Right lobe of liver (tissue), 6 donors: ENCODE measurements around the gene FZD2. TPM values are rescaled to one million over a fixed set of nuclear protein-coding genes. Genes with fewer than 3 reads are reported as not detected.
A peak's percentile ranks its signal among the peaks of the same experiment; 100 is the strongest.
"Not testable (repeated sequence)": the region's sequence is repeated elsewhere in the genome, so short reads cannot be mapped to it uniquely, and the experiment has no call there.

Experiments used
- ATAC-seq, 4 donors: fragments of 200-7000 bp; cut with Tn5 transposase; one replicate each; pipeline ENCODE4 v1.9.1; 2020; ENCODE audit warnings: mild to moderate bottlenecking in 4 of 4, moderate library complexity in 4 of 4
- DNase-seq, 3 donors: peaks; one replicate each; pipeline ENCODE4 v3.0.0-alpha.2; 2020
- H3K27ac ChIP-seq, 3 donors: fragments of 200-600 bp; one replicate each; pipeline ENCODE4 v1.8.0; 2022
- H3K27me3 ChIP-seq, 2 donors: fragments of 200-600 bp; one replicate each; pipeline ENCODE4 v1.8.0; 2022
- H3K36me3 ChIP-seq, 4 donors: fragments of 200-600 bp; sonication (generic) in 1 of 4; one replicate each; pipeline versions ENCODE4 v1.5.1 to v1.8.0; 2017 to 2022; ENCODE audit warnings: control low read depth in 1 of 4
- H3K4me1 ChIP-seq, 4 donors: fragments of 200-600 bp; sonication (generic) in 1 of 4; one replicate each; pipeline versions ENCODE4 v1.5.1 to v1.8.0; 2017 to 2022; ENCODE audit warnings: control low read depth in 1 of 4
- H3K4me3 ChIP-seq, 3 donors: fragments of 200-600 bp; one replicate each; pipeline ENCODE4 v1.8.0; 2022
- H3K9me3 ChIP-seq, 4 donors: fragments of 200-600 bp; sonication (generic) in 1 of 4; one replicate each; pipeline versions ENCODE4 v1.5.1 to v1.8.0; 2017 to 2022; ENCODE audit warnings: control low read depth in 1 of 4
- CTCF ChIP-seq, 4 donors: fragments of 200-600 bp in 3 of 4; fragments of 450-650 bp in 1 of 4; IDR thresholded peaks; one replicate each; pipeline versions ENCODE4 v1.5.1 to v1.8.0; 2016 to 2022; ENCODE audit warnings: antibody characterized with exemption in 4 of 4, mild to moderate bottlenecking in 2 of 4
- POLR2A ChIP-seq: fragments of 450-650 bp; IDR thresholded peaks from one replicate; pipeline ENCODE4 v1.6.1; 2017; ENCODE audit warnings: antibody characterized with exemption, mild to moderate bottlenecking
- WGBS: methylation state at CpG from one replicate; pipeline ENCODE4 v1.1.6; 2018; ENCODE audit warnings: low coverage, low lambda C conversion rate; ENCODE audit not compliant: insufficient coverage; ENCODE audit errors: missing lambda C conversion rate; 5-methylcytosine and 5-hydroxymethylcytosine counted together
- intact Hi-C, 2 donors: fragments of 100-400 bp; cut with DNase I; formaldehyde crosslinking; loops; one replicate each; pipeline versions ENCODE4 v1.11.2 to v1.14.1; 2022
- total RNA-seq, 6 experiments: library from RNA; depleted of rRNA in 2 of 6; stranded (reverse); fragments of >200 nt in 2 of 6; fragmentation: NEBNext Ultra II Directional in 3 of 6; extraction: Animal tissue kit (Norgen Biotek cat#: 25700) in 3 of 6; gene quantifications; one replicate each; pipeline versions ENCODE4 v1.1.0 to v1.2.4, GENCODE V29; 2016 to 2023
- donor health status: DM: no; HTN: yes; CAD: no.
- donor health status: DM: no; HTN: no; CAD: no.
- donor health status: DM: no; HTN: no; CAD: no.
- donor health status: DM: no; HTN: yes; CAD: no.
- donor health status: DM: no; HTN: yes; CAD: no.

The FZD2 gene
- total RNA-seq, 6 experiments from 2014 or later, result 0.11 to 0.64 (median 0.28) TPM

DNA sequence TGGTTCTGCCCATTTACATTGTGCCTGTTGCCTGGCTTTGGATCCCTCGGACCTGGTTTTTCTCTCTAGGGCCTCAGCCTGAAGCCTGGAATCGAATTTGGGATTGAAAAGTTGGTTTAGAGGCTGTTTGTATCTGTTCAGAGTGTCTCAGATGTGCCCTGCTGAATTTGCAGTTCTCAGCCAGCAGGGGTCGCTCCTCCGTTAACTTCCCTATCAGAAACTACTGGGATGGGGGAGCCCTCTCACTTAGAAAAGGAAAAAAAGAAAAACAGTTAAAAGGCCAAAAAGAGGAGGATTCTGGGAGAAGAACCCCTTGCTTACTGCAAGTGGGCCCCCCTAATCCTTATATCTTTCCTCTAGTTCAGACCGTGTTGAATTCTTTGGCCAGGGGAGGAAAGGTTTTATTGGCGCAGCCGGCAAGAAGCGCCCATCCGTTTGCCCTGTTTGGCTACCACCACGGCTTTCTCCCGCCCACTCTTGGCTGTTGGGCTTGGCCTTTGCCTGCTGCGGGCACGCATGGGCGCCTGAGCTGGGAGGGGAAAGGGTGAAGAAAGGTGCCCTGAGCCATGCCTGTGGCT is 8.7 kb downstream of the FZD2 start:
- Histone ChIP-seq H3K4me1 (no peaks in the 10 kb centered on the region), H3K9me3 (no peaks in the 10 kb centered on the region), H3K4me3 (no peak overlapping the region), H3K27ac (no peak overlapping the region), H3K27me3 (no peaks in the 10 kb centered on the region), H3K36me3 (no peaks in the 10 kb centered on the region)
- intact Hi-C loops, result no loop called here
- ATAC-seq (no peak), DNase-seq (no peak)
- TF ChIP-seq POLR2A (no peak), CTCF (IDR thresholded peaks at IDR 0.05) (peak in 1 of 4 donors; percentile 9)
- WGBS, result 50% methylated on average over 5 of the region's 14 CpGs

DNA sequence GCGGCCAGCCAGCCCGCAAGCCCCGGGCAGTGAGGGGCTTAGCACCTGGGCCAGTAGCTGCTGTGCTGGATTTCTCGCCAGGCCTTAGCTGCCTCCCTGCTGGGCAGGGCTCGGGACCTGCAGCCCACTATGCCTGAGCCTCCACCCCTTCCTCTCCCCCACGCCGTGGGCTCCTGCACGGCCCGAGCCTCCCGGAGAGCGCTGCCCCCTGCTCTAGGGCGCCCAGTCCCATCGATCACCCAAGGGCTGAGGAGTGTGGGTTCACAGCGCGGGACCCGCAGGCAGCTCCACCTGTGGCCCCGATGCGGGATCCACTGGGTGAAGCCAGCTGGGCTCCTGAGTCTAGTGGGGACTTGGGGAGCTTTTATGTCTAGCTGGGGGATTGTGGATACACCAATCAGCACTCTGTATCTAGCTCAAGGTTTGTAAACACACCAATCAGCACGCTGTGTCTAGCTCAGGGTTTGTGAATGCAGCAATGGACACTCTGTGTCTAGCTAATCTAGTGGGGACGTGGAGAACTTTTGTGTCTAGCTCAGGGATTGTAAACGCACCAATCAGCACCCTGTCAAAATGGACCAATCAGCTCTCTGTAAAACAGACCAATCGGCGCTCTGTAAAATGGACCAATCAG is 11.1 kb downstream of the FZD2 start:
- H3K27ac ChIP-seq, intact Hi-C loops, H3K27me3 ChIP-seq, H3K9me3 ChIP-seq, ATAC-seq, H3K4me3 ChIP-seq, H3K36me3 ChIP-seq, DNase-seq, H3K4me1 ChIP-seq: not testable (repeated sequence)
- WGBS, result 78% methylated on average over 3 of the region's 23 CpGs

GRCh38 chr17:44568945-44569858 is 11.9 kb downstream of the FZD2 start:
- intact Hi-C loops, result no loop called here
- H3K4me3 ChIP-seq, result no peak overlapping the region
- TF ChIP-seq POLR2A, result no peak
- no peak for TF ChIP-seq CTCF (IDR thresholded peaks at IDR 0.05)
- no peak overlapping the region for H3K27ac ChIP-seq
- no peaks in the 10 kb centered on the region for H3K27me3 ChIP-seq
- no peak for DNase-seq
- H3K4me1 ChIP-seq, result no peaks in the 10 kb centered on the region
- H3K36me3 ChIP-seq, result no peaks in the 10 kb centered on the region
- ATAC-seq, result no peak
- no peaks in the 10 kb centered on the region for H3K9me3 ChIP-seq
- WGBS, result 58% methylated on average over 19 of the region's 26 CpGs

GRCh38 chr17:44572801-44573200 is 15.5 kb downstream of the FZD2 start:
- TF ChIP-seq CTCF (IDR thresholded peaks at IDR 0.05) (no peak), POLR2A (no peak)
- intact Hi-C loops, result no loop called here
- no peak for DNase-seq
- Histone ChIP-seq H3K9me3 (no peaks in the 10 kb centered on the region), H3K27me3 (no peaks in the 10 kb centered on the region), H3K36me3 (no peaks in the 10 kb centered on the region), H3K4me3 (no peak overlapping the region), H3K27ac (no peak overlapping the region), H3K4me1 (no peaks in the 10 kb centered on the region)
- WGBS, result 72% methylated on average over 2 of the region's 2 CpGs
- ATAC-seq, result no peak

DNA sequence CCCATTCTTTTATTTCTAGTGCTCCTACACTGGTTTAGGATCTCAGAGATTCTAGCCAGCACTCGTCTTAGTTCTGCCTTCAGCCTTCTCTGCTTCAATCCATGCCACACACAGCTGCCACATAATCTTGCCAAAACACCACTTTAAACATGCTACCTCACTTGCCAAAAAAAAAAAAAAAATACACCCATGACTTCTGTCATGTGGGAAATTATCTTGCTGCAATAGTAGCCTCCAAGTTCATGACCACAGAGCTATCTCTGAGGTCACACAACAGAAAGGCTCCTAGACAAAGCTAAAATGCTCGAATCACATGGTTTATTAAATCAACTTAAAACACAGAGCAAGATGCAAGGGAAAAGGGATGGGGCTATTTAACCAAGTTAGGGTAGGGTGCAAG is 18.1 kb downstream of the FZD2 start:
- H3K4me3 ChIP-seq, result no peak overlapping the region
- DNase-seq (no peak), ATAC-seq (no peak)
- no peaks in the 10 kb centered on the region for H3K9me3 ChIP-seq
- intact Hi-C loops, result no loop called here
- H3K4me1 ChIP-seq, result no peaks in the 10 kb centered on the region
- no peak overlapping the region for H3K27ac ChIP-seq
- H3K27me3 ChIP-seq, result no peaks in the 10 kb centered on the region
- no peaks in the 10 kb centered on the region for H3K36me3 ChIP-seq
- no peak for TF ChIP-seq CTCF (IDR thresholded peaks at IDR 0.05)
- no peak for TF ChIP-seq POLR2A
- 36% methylated on average over 2 of the region's 2 CpGs for WGBS
